K562 (cell line): ENCODE data around the gene RGS17.
"Not testable (repeated sequence)": the region's sequence is repeated elsewhere in the genome, so short reads cannot be mapped to it uniquely, and the experiment has no call there.

Experiments
- MYC ChIP-seq, 2 experiments: fragments of 250-450 bp in 1 of 2; sonication (Bioruptor Pico) in 1 of 2; IDR thresholded peaks; 2 replicates each; pipeline versions ENCODE4 v1.5.1 to v1.6.1; 2012 to 2021; ENCODE audit warnings: low read depth in 2 of 2, borderline replicate concordance in 1 of 2, improper control_type of control experiment in 1 of 2, low read length in 1 of 2, mild to moderate bottlenecking in 1 of 2, moderate library complexity in 1 of 2
- SIN3A ChIP-seq, 2 experiments: fragments of 150-350 bp in 1 of 2; IDR thresholded peaks; 2 replicates each; pipeline ENCODE4 v1.6.1; 2011 to 2016; ENCODE audit warnings: borderline replicate concordance in 2 of 2, low read depth in 2 of 2, low read length in 2 of 2, mild to moderate bottlenecking in 2 of 2, moderate library complexity in 2 of 2; ENCODE audit not compliant: control insufficient read depth in 1 of 2

GRCh38 chr6:152985300-152985699, 145.8 kb downstream of the RGS17 start:
- not testable (repeated sequence) for TF ChIP-seq MYC (IDR thresholded peaks at IDR 0.05; ENCODE audit: low read depth, low read length); MYC (CRISPR knock-in tag; IDR thresholded peaks at IDR 0.05; ENCODE audit: borderline replicate concordance, low read depth); SIN3A (IDR thresholded peaks at IDR 0.05; ENCODE audit: borderline replicate concordance in 2 of 2, control insufficient read depth in 1 of 2, low read depth in 2 of 2, low read length in 2 of 2)
